GM19372 (cell line): ENCODE data around the gene SMG7.

ENCODE experiments used
- ATAC-seq: cut with Tn5 transposase; IDR thresholded peaks from one replicate; pipeline ENCODE4 v1.9.1; 2021; ENCODE audit warnings: mild to moderate bottlenecking, low read depth, moderate library complexity; ENCODE audit not compliant: unreplicated experiment

Gene SMG7

DNA sequence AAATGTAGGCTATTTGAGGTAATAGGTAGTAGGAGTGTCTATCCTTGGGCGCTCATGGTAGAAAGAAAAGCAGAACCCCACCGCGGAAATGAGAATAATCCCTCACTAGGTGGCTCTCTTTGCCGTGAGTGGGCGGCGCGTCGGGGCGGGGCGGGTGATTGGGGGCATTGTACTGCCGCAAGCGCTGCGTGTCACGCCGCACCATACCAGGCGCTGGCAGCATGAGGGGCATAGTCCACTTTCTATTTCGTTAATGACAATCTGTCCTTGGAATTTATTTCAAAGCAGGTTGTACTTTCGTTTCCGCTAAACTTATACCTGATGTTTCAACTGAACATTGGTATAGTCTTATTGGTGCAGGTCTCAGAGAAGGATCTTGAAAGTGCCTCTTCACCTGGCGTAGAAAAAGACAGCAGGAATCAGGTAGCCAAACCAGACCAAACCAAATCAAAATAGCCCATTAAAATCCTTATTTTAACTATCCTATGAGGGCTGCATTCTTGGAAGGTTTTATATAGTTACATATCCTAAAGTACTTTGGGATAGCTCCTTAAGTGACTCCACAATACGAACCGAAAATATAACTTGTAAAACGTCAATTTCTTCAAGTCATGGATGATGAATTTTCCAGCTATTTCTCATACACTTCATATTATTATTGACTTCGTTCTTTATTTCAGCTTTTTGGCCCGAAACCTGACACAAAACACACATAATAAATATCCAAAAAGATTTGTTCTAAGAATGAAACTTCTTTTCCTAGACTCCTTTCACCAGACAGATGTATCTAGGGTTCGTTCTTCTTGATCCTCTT lies 1.9 kb upstream of the SMG7 start:
- ATAC-seq: peak; percentile 30

GRCh38 chr1:183470961-183471742 lies 1.1 kb upstream of the SMG7 start:
- peak; percentile 21 for ATAC-seq

DNA sequence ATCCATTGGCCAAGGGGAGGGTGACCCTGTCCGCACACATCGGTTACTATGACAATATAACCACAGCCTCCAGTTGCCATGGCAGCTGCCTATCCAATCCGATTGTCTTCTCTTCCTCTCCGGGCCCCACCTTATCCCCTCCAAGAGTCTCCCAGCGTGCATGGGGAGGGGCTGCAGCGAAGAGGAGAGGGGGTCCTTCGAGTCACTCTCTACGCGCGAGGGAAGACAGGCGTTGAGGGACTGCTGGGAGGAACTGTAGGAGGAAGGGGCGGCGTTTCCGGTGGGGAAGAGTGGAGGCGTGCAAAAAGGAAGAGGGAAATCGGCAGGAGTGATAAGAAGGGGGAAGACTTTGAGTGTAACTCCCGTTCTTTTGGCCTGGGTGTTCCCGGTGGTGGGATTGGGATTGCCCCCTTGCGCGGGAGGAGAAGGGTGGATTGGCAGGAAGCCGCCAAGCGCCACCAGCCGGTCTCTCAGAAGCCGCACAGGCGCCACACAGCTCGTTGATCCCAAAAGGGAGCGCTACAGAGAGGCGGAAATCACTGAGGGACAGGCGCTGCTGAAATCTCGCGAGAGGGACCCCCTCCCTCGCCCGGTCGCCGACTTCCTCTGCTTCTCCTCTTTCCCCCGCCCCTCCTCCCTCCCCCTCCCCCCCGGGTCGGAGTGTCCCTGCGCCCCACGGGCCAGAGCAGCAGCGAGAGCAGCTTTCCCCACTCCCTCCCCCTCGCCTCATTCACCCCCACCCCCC lies 384 bp upstream of the SMG7 start:
- peak; percentile 42 for ATAC-seq

- no peak for ATAC-seq
These were observed 878 bp downstream of the SMG7 start for GRCh38 chr1:183473217-183473536.

- ATAC-seq: no peak
These were observed 3.8 kb downstream of the SMG7 start for GRCh38 chr1:183476081-183476480.

- ATAC-seq: no peak
These were observed 5.9 kb downstream of the SMG7 start for GRCh38 chr1:183477986-183478781.

GRCh38 chr1:183480971-183481441 lies 8.7 kb downstream of the SMG7 start:
- ATAC-seq: peak; percentile 71

DNA sequence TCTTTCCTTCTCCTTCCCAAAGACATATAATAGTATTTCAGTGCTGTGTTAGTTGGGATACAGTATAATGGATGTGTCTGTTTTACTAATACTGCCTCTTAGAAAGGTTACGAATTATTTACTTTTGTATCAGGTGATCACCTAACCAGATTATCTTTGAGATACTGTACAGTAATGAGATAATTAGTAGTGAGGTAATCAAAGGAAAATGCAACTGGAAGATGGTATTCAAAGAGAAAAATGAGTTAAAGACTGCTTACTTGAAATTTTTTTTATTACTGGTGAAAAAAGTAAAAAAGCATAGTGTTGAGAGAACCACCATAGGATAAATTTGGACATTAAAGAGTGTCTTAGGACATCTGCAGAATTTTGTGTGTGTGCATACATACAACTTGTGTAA lies 10.9 kb downstream of the SMG7 start:
- ATAC-seq: no peak

DNA sequence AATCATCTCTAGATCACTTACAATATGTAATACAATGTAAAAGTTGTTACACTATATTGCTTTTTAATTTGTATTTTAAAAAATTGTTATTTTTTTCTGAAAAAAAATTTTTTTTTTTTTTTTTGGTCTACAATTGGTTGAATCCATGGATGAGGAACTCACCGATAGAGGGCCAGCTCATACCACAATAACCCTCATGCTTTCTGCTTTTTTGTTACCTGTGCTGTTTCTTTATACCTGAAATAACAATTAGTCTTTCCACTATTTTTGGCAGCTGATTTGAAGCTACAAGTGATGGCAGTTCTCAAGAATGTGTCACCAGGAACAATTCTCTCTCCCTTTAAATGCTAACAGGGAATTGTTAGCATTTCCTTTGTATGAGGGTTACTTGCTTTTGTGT lies 12.0 kb downstream of the SMG7 start:
- ATAC-seq: no peak

DNA sequence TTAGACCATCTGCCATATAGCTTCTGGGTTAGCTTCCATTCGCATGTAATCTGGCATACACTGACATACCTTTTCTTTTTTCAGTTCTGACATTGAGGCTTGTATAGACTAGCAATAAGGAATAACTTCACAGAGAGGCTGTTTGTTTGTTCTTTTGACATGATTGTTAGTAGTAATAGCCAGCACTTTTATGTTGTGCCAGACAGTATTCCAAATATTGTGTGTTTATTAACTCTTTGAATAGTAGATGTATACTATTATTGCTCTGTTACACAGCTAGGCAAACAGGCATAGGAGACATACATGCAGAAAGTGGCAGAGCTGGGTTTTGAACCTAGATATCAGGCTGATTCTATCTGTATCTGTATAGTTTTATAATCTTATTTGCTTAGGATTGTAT lies 12.6 kb downstream of the SMG7 start:
- ATAC-seq: no peak

GRCh38 chr1:183487674-183488442 lies 15.6 kb downstream of the SMG7 start:
- no peak for ATAC-seq

DNA sequence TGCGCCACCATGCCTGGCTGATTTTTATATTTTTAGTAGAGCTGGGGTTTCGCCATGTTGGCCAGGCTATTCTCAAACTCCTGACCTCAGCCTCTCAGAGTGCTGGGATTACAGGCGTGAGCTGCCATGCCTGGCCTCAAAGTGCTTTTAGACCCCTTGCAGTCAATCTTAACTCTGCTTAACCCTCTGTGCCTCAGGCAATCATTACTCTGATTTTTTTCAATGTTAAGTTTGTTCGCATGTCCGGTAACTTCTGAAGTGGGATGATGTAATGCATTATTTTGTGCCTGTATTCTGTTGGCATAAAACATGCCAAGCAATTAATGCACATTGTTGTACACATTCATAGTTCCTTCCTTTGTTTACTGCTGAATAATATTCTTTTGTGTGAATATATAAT lies 18.6 kb downstream of the SMG7 start:
- no peak for ATAC-seq

- no peak for ATAC-seq
These were observed 21.4 kb downstream of the SMG7 start for GRCh38 chr1:183493540-183494245.

- ATAC-seq: no peak
These were observed 23.1 kb downstream of the SMG7 start for GRCh38 chr1:183495420-183495819.

- ATAC-seq: no peak
These were observed 24.9 kb downstream of the SMG7 start for GRCh38 chr1:183497218-183497617.

DNA sequence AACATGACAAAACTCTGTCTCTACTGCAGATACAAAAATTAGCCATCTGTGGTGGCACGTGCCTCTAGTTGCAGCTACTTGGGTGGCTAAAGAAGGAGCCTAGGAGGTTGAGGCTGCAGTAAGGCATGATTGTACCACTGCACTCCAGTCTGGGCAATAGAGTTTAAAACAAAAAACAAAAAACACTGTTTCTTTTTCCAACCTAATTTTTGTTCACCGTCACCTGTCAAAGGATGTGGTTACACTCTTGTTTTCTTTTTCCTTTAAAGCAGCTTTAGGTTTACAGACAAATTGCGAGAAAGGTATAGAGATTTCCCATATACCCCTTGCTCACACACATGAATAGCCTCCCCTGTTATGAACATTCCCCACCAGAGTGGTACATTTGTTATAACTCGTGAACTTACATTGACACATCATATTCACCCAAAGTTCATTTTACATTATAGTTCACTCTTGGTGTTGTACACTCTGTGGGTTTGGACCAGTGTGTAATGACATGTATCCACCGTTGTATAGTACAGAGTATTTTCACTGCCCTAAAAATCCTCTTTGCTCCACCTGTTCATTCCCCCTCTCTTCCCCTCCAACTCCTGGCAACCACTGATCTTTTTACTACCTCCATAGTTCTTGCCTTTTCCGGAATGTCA lies 26.2 kb downstream of the SMG7 start:
- ATAC-seq: no peak

DNA sequence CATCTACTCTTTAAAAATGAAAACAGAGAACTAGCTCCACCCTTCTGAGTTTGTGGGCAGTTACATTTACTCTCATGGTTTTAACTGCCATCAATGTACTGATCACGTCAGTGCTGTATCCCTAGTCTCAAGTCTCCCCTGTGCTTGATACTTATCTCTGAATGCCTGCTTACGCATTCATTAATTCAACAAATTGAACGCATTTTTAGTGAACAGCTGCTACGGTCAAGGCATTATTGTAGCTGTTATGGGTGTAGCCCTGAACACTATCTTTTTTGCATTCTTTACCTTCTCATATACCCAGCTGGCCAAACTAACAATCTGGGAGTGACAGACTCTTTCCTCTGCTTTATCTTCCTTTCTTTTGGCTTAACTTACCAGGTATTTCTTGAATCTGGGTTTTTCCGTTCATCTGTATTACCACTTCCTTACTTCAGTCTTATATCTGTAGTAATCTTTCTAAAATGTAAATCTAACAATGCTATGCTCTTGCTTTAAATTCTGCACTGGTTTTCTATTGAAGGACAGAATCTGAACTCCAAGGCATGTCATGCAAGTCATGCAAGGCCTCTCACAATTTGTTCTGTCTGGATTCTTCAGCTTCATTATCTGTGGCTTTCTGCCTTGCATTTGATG lies 33.3 kb downstream of the SMG7 start:
- ATAC-seq: no peak

- no peak for ATAC-seq
These were observed 34.3 kb downstream of the SMG7 start for GRCh38 chr1:183506561-183506960.
